Stimulated activated CD4-positive, alpha-beta T cell treated with anti-CD3 and anti-CD28 coated beads, Interleukin-12 subunit alpha, Interleukin-12 subunit beta, amount 100 ng/mL, for 4 hours (primary cell): ENCODE results near the gene ARRB2.
"Not testable (repeated sequence)": the region's sequence is repeated elsewhere in the genome, so short reads cannot be mapped to it uniquely, and the experiment has no call there.

ENCODE experiments used
- DNase-seq: peaks from one replicate; pipeline ENCODE4 v3.0.0-alpha.2; 2020

ARRB2 gene

DNA sequence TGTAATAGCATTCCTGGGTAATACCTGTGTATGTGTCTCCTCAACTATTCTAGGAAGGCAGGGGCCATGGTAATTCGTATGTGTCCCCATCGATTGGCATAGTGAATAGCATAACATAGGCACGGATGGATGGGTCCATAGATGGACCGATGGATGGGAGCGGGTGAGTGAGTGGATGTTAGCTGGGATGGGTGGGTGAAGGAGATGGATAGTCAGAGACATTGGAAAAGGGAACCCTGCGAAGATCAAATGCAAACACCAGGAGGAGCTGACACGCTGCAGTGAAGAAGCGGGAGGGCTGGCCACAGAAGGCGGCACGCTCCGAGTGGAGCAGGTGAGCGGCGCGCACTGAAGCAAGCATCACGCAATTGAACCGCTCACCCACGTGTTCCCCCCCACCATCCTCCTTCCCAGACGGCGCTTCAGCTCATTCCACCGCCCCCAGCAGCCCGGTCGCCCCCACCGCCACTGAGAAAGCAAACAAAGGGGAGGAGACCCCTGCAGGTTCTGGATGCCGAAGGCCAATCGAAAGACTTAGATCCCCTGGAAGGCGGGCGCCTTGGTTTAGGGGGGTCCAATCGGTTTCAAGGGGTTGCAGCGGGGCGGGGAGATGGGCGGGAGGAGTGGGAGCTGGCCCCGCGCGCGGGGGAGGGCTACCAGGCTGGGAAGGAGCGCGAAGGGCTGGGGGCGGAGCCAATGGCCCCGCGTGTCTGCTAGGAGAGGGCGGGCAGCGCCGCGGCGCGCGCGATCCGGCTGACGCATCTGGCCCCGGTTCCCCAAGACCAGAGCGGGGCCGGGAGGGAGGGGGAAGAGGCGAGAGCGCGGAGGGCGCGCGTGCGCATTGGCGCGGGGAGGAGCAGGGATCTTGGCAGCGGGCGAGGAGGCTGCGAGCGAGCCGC, at the start of gene ARRB2:
TSS of gene ARRB2 (plus strand) at position 839 of the 899 bp plus-strand sequence. CDS start 90 bp downstream, outside the sequence.
- peak; percentile 97 for DNase-seq

- no peak for DNase-seq
Measured at GRCh38 chr17:4663711-4664110, 46.7 kb upstream of the ARRB2 start.

DNA sequence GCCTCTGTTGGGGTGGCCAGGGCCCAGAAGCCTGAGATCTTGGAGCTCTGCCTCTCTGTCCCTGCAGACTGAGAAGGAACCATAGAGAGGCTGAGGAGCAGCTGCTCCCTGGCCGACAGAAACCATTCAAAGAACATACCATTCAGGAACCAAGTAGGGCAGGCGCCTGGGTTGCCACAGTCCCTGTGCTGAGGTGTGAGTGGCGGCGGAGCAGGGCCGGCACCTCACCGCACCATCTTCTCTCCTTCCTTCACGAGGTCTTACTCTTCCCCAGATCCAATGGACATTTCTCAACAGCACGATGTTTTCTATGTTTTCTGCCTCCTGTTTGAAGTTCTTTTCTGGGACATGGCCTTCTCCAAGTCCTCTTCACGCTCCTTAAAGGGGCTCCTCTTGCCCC, 46.2 kb upstream of the ARRB2 start:
- DNase-seq: no peak

GRCh38 chr17:4665027-4665426, 45.4 kb upstream of the ARRB2 start:
- no peak for DNase-seq

GRCh38 chr17:4666296-4666695, 44.1 kb upstream of the ARRB2 start:
- DNase-seq: no peak

- no peak for DNase-seq
Measured at GRCh38 chr17:4667166-4667565, 43.3 kb upstream of the ARRB2 start.

DNA sequence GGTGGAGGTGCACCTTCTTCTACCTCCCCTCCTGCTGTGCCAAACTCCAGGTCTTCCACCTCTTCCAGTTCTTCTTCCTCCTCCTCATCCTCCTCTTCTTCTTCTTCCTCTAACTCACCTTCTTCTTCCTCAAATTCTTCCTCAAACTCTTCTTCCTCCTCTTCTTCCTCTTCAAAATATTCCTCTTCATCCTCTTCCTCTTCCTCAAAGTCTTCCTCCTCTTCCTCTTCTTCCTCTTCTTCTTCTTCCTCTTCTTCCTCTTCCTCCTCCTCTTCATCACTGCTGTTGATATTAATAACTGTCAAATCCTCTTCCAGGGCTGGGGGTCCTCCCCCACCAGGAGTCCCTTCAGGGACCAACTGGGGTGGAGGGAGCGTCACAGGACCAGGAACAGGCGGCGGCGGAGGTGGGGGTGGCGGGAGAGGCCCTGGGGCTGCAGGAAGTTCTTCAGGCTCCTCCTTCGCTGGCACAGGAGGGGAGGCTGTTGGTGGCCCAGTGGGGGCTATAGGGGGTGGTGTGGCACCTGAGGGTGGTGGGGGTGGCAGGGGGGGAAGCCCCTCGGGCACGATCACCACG, 38.3 kb upstream of the ARRB2 start:
- DNase-seq: no peak

- DNase-seq: no peak
Measured at GRCh38 chr17:4672751-4673150, 37.7 kb upstream of the ARRB2 start.

- DNase-seq: no peak
Measured at GRCh38 chr17:4673169-4673568, 37.3 kb upstream of the ARRB2 start.

DNA sequence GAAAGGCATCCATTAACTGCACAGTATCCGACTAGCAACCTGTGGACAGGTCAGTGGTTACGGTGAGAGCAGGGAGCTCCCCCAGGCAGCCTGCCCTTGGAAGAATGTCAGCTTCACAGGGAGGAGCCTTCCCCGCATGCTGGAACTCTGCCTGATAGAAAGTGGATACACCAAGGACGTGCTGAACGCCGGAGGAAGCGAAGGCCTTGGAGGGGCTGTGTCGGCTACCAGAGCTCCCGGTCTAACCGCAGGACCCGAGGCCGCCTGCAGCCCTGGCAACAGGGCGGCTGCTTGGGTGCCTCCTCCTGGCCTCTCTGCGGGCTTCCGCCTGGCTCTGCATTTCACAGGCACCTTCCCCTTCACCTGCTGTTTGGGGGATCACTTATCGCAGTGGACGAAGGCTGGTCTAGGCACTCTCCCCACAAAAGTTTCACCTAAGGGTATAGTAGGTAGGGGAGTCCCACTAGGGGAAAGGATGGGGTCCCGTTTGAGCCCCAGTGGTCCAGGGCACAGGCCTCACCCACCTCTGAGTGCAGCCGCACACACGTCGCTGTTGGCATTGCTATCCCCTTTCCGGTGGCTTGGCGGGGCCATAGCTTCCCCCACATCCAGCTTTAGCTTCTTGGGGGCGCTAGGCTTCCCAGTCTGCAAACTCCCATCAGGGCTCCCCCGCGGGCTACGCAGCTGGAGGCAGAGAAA, 36.3 kb upstream of the ARRB2 start:
- DNase-seq: no peak

- DNase-seq: no peak
Measured at GRCh38 chr17:4674685-4674998, 35.8 kb upstream of the ARRB2 start.

GRCh38 chr17:4675791-4676190, 34.6 kb upstream of the ARRB2 start:
- no peak for DNase-seq

DNA sequence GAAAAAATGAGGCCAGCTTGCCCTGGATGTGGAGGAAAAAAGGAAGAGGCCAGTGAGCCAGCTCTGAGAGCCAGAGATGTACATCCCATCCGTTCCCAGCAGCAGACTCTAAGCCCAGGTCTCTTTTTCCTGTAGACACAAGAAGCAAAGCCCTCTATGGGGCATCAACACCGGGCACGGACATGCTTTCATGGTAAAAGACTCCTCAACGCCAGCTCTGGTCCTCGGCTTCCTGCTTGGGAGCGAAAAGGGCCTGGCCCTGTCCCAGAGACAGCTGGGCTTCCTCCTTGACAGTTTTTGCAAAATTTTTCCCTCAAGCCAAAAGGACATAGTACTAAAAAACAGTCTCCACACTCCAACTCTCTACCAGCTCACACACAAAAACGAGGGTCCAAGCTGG, 33.6 kb upstream of the ARRB2 start:
- DNase-seq: no peak

GRCh38 chr17:4678448-4679026, 31.9 kb upstream of the ARRB2 start:
- DNase-seq: no peak

- no peak for DNase-seq
Measured at GRCh38 chr17:4679658-4680057, 30.8 kb upstream of the ARRB2 start.

DNA sequence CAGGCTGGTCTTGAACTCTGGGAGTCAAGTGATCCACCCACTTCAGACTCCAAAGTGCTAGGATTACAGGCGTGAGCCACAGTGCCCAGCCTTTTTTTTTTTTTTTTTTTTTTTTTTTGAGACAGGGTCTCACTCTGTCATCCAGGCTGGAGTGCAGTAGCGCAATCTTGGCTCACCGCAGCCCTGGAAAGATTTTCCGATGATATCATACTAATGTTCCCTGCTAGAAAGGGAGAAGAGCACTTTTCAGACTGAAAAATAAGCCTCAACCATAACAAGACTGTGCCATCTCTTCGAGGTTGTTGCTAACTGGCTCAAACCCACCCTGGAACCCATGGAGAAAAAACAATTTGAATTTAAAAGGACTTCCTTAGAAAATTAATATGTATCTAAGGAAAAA, 26.7 kb upstream of the ARRB2 start:
- DNase-seq: not testable (repeated sequence)

- DNase-seq: not testable (repeated sequence)
Measured at GRCh38 chr17:4689872-4690271, 20.6 kb upstream of the ARRB2 start.

GRCh38 chr17:4690745-4691144, 19.7 kb upstream of the ARRB2 start:
- DNase-seq: no peak

DNA sequence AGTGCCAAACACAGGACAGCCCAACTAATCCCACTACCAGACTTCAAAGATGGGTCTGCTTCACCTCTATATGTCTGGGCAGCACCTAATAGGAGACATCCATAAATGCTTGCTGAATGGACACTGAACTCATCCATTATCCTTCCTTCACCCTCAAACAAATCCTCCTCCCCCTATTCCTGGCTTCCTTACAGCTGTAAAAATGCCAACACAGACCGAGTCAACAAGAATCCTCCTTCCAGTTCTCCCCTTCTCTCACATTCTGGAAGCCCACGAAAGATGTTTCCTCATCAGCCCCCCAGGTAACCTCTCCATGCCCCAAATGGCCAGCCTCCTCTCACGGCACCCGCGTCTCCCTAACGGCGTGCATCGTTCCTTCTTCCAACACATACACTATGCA, 18.7 kb upstream of the ARRB2 start:
- DNase-seq: no peak

GRCh38 chr17:4693416-4693815, 17.0 kb upstream of the ARRB2 start:
- no peak for DNase-seq

DNA sequence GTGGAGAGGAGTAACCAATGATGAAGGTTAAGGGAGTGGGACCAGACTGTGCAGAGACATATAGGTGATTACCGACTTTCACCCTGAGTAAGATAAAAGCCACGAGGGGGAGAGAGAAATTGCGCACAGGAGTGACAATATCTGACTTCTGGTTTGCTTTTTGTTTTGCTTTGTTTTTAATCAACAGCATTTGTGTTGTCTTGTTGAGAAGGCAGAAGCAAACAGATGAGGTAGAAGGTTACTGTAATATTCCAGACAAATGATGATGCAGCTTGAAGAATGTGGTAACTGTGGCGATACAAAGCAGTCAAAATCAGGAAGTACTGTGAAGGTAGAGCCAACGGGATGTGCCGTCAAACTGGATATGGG, 14.0 kb upstream of the ARRB2 start:
- no peak for DNase-seq

GRCh38 chr17:4699401-4700056, 10.9 kb upstream of the ARRB2 start:
- not testable (repeated sequence) for DNase-seq

- no peak for DNase-seq
Measured at GRCh38 chr17:4701116-4701515, 9.3 kb upstream of the ARRB2 start.
